Activated CD4-positive, alpha-beta T cell treated with anti-CD3 and anti-CD28 coated beads, Interleukin-2, amount 50 U/mL, for 16 hours (primary cell): ENCODE measurements around the gene SLAMF8.

ENCODE experiments used
- DNase-seq: peaks from one replicate; pipeline ENCODE4 v3.0.0-alpha.2; 2020

The SLAMF8 gene

DNA sequence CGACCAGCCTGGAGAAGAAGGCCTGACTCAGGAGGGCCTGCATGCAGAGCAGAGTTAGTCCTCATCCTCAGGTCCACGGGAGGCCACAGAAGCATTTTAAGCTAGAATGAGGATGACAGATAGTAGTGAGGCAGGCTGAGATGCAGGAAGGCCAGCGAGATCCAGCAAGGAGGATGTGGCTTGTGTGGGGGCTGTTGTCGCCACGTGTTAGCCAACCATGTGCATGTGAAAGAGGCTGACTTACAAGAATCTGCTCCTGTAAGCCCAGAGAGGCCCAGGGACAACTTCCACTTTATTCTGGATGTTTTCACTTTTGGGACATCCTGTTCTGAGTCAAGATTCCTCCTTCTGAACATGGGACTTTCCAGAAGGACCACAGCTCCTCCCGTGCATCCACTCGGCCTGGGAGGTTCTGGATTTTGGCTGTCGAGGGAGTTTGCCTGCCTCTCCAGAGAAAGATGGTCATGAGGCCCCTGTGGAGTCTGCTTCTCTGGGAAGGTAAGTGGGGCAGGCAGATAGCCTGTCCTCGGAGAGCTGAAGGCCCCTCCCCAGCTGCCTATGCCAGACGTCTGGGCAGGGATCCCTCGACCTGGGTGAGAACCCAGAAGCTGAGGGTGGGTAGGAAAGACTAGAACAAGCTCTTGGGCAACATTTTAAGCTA is at the start of gene SLAMF8:
TSS of gene SLAMF8 (plus strand) at position 433 of the 661 bp plus-strand sequence. CDS start at position 459, 26 bp downstream.
- DNase-seq, result peak; percentile 76

DNA sequence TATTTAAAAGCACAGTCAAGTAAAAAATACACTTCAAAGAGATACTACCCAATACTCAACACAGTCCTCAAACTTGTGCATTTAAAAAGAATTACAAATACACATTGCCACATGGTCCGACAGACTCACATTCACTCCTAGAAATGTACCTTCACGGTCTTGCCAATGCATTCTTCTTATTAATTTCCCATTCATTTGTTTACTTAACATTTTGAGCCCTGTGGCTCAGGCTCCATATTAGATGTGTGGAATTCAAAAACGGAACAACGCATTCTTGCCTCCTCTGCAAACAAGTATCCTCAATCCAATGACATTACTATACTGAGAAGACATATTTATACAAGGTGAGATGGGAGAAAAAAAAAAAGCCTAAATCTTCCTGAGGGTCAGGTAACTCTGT is 48.4 kb upstream of the SLAMF8 start:
- no peak for DNase-seq

DNA sequence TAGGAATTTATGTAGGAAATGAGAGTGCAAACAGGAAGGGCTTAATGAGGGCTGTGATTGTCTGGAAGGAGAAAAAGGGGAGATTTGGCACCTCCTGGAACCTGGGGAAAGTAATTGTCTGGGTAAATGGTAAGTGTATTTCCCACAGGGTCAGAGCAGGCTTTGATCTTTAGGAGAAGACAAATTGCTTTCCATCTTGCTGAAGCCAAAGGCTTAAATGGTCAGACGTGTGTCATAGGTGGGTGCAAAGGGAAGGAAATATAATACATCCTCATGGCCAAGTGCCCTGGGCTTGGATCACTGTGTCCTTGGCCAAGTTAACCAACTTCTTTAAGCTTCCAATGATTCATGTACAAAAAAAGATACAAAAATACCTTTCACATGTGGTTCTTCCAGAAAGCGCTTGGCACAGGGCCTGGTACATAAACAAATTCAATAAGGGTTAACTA is 47.2 kb upstream of the SLAMF8 start:
- DNase-seq, result no peak

GRCh38 chr1:159780583-159781582 is 45.8 kb upstream of the SLAMF8 start, which contains the start of gene DUSP23:
TSS of gene DUSP23 (plus strand) at chr1:159780962. CDS start at chr1:159781101, 139 bp downstream.
- DNase-seq, result peak; percentile 93

DNA sequence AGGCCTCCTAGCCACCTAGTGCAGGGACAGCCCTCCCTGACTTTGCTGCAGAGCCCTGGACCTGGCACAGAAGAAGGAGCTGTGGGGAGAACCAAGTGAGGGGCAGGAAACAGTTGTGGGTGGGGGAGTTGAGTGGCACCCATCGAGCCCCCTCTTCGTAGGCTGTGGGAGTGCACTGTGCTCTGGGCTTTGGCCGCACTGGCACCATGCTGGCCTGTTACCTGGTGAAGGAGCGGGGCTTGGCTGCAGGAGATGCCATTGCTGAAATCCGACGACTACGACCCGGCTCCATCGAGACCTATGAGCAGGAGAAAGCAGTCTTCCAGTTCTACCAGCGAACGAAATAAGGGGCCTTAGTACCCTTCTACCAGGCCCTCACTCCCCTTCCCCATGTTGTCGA is 44.7 kb upstream of the SLAMF8 start:
- DNase-seq, result no peak

- DNase-seq, result no peak
Observed at GRCh38 chr1:159783724-159784123, 42.9 kb upstream of the SLAMF8 start.

GRCh38 chr1:159786465-159786864 is 40.2 kb upstream of the SLAMF8 start:
- DNase-seq, result no peak

- no peak for DNase-seq
Observed at GRCh38 chr1:159786966-159787365, 39.7 kb upstream of the SLAMF8 start.

DNA sequence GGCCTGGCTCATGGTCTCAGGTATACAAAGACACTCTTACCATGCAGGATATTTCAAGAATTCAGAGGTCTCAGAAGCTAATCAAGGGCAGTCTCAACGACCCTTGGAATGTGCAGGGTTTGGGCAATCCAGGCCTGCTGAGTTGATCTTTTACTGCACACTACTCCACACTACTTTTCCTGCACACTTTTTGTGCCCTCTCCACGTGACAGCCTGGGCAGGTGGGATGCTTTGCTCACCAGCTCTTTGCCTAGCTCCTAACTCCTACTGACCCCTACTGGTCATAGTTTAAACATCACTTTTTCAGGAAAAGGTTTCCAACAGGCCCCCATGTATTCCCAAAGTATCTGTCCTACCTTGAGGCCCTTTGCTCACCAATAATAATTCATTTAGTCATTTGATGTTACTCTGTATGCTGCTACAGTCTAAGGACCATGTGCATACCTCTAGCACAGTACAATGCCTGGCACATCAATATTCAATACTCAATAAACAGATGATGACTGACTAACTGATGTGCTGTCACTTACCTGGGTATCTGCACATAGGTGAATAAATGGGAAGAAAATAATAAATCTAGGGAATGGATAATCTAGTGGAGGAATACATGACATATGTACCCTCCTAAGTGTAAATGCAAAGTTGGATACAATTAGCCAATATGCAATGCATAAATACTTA is 36.3 kb upstream of the SLAMF8 start:
- DNase-seq, result peak; percentile 27

DNA sequence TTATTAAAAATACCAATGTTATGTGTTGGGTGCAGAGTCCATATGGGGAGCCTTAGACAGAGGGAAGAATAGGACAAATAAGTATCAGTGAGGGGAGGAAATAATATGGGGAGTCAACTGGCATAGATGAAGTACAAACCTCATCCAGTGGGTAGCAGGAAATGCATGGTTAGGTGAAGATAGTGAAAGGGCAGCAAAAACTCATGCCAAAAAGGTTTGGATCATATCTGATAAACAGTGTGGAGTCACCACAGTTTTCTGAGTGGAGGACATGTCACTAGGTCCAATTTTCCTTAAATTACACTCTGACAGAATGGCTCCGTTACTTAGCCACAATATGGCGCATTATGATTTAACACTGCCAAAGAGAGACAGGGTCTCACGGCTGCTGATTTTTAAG is 35.6 kb upstream of the SLAMF8 start:
- no peak for DNase-seq

GRCh38 chr1:159791461-159791860 is 35.2 kb upstream of the SLAMF8 start:
- no peak for DNase-seq

DNA sequence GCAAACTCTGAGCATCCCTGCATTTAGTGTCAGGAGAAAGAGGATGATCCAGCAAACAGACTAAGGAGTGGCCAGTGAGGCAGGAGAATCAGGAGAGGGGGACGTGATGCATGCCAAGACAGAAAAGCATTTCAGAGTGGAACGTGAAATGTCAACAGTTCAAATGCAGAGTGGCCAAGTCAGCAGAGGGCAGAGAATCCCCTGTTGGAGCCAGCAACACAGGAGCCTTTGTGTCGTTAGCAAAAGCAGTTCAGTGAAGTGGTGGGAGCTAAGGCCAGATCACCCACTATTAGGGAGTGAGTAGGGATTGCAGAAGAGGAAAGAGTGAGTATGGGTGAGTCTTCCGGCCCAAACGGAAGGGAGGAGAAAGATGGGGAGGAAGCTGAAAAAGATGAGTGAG is 31.1 kb upstream of the SLAMF8 start:
- no peak for DNase-seq

- peak; percentile 39 for DNase-seq
Observed at GRCh38 chr1:159798893-159799292, 27.8 kb upstream of the SLAMF8 start.

GRCh38 chr1:159799446-159799985 is 27.2 kb upstream of the SLAMF8 start:
- DNase-seq, result no peak

- peak; percentile 45 for DNase-seq
Observed at GRCh38 chr1:159800177-159800930, 26.3 kb upstream of the SLAMF8 start.

DNA sequence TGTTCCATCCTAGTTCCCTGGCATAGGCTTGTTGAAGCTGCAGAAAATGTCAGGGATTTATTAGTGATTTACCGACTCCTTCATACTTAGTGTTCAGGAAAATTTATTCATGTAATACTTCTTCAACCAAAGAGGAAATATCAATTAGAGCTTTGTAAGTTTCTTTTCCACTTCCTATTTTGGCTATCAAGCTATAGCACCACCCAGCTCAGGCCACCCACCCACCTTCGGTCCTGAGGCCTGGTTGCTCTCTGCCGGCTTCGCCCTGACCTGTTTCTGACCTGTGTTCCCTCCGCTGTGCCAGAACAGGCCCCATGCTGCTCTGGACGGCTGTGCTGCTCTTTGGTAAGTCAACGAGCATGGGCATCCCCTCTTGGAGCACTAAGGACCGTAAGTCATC is 24.6 kb upstream of the SLAMF8 start, which contains the start of gene FCRL6:
TSS of gene FCRL6 (plus strand) at position 250 of the 400 bp plus-strand sequence. CDS start at position 315, 65 bp downstream.
- DNase-seq, result no peak

DNA sequence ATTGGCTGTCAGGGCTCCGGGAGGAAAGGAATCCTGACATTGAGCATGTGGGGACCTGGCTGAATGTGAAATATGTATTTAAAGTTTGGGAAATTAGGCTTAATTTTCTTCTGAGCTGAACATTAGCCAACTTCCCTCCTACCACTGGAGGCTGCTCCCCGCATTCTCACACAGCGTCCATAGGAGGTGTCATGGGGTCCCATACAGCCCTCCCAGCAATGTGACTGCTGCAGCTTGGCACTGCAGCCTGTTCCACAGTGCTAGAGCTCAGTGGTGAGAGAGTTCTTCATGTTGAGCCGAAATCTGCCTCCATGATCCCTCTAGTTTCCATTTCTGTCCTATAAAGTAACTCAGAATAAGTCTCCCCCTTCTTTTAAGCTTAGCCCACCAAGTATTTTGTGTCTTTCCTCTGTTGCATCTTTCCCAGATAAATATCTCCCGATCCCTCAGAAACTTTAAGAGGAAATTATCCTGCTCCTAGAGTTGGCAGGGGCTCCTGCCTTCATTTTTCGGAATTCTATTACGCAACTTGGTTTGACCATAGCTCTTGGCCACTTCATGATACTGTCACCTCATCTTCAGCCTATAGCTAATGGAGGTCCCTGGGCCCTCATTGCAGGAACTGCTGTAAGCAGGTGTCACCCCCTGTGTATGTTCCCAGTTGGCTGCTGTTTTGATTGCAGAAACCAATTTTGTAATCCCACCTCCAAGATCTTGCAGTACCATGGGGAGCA is 22.6 kb upstream of the SLAMF8 start:
- no peak for DNase-seq

- DNase-seq, result no peak
Observed at GRCh38 chr1:159804924-159805323, 21.7 kb upstream of the SLAMF8 start.

DNA sequence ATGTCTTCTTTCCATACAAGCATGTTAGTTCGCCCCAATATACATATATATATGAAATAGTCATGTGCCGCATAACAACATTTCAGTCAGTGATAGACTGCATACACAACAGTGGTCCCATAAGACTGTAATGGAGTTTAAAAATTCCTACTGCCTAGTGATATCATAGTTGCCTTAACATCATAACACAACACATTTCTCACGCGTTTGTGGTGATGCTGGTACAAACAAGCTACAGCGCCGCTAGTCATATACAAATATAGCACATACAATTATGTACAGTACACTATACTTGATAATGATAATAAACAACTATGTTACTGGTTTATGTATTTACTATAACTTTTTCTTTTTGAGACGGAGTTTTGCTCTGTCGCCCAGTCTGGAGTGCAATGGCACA is 10.7 kb upstream of the SLAMF8 start:
- no peak for DNase-seq

- no peak for DNase-seq
Observed at GRCh38 chr1:159817276-159818041, 9.2 kb upstream of the SLAMF8 start.
